CD4-positive, alpha-beta memory T cell (primary cell): ENCODE results near the gene COL5A1. TPM values are rescaled to one million over a fixed set of nuclear protein-coding genes. Genes with fewer than 3 reads are reported as not detected.

Experiments
- CTCF ChIA-PET: fragments of 350-600 bp; sonication (Branson Sonifier 250); formaldehyde crosslinking; loops from one replicate; lab custom pipeline; 2021; ENCODE audit warnings: inconsistent platforms; ENCODE audit not compliant: partially characterized antibody; lab: Charles Lee
- POLR2A ChIA-PET: fragments of 350-600 bp; sonication (Branson Sonifier 250); formaldehyde crosslinking; loops from one replicate; lab custom pipeline; 2021; ENCODE audit not compliant: partially characterized antibody; lab: Charles Lee
- DNase-seq, 5 donors: peaks; one replicate each; pipeline versions ENCODE4 v3.0.0 to v3.0.0-alpha.2; 2020 to 2022; ENCODE audit warnings: mixed read lengths in 1 of 5
- H3K27ac ChIP-seq: one replicate; pipeline ENCODE4 v1.7.0; 2013; ENCODE audit warnings: low read depth, low read length
- H3K27me3 ChIP-seq: 2 replicates; pipeline ENCODE4 v1.7.0; 2013; ENCODE audit warnings: mild to moderate bottlenecking, low read length, moderate library complexity; ENCODE audit not compliant: insufficient read depth
- H3K36me3 ChIP-seq: 2 replicates; pipeline ENCODE4 v1.7.0; 2013; ENCODE audit warnings: mild to moderate bottlenecking, low read length, moderate library complexity; ENCODE audit not compliant: insufficient read depth
- H3K4me1 ChIP-seq: 2 replicates; pipeline ENCODE4 v1.7.0; 2013; ENCODE audit warnings: mild to moderate bottlenecking, low read length, moderate library complexity; ENCODE audit not compliant: insufficient read depth
- H3K4me3 ChIP-seq, 2 donors: one replicate each; pipeline ENCODE4 v1.7.0; 2013; ENCODE audit warnings: low read length in 2 of 2, mild to moderate bottlenecking in 1 of 2
- H3K9me3 ChIP-seq, 2 donors: one replicate each; pipeline ENCODE4 v1.7.0; 2013; ENCODE audit warnings: low read length in 2 of 2, control low read depth in 1 of 2; ENCODE audit not compliant: control insufficient read depth in 1 of 2
- H3K27ac Mint-ChIP-seq, 7 donors: one replicate each; pipeline ENCODE4 v1.8.0; 2020 to 2021; ENCODE audit warnings: mixed read lengths in 7 of 7, mild to moderate bottlenecking in 6 of 7, inconsistent platforms in 3 of 7, moderate library complexity in 3 of 7
- H3K27me3 Mint-ChIP-seq, 2 donors: one replicate each; pipeline ENCODE4 v1.8.0; 2020 to 2021; ENCODE audit warnings: mixed read lengths in 2 of 2
- H3K36me3 Mint-ChIP-seq, 2 donors: one replicate each; pipeline ENCODE4 v1.8.0; 2020 to 2021; ENCODE audit warnings: mixed read lengths in 2 of 2, inconsistent platforms in 1 of 2, mild to moderate bottlenecking in 1 of 2
- H3K4me1 Mint-ChIP-seq, 4 donors: one replicate each; pipeline ENCODE4 v1.8.0; 2020 to 2021; ENCODE audit warnings: mixed read lengths in 4 of 4, mild to moderate bottlenecking in 1 of 4
- H3K4me3 Mint-ChIP-seq, 8 donors: one replicate each; pipeline ENCODE4 v1.8.0; 2020 to 2021; ENCODE audit warnings: mixed read lengths in 8 of 8, mild to moderate bottlenecking in 7 of 8, moderate library complexity in 6 of 8, inconsistent platforms in 3 of 8
- H3K9me3 Mint-ChIP-seq, 8 donors: one replicate each; pipeline ENCODE4 v1.8.0; 2020 to 2021; ENCODE audit warnings: mixed read lengths in 8 of 8, mild to moderate bottlenecking in 5 of 8, inconsistent platforms in 3 of 8, moderate library complexity in 1 of 8
- intact Hi-C: fragments of 100-400 bp; cut with micrococcal nuclease; formaldehyde crosslinking; loops from one replicate; pipeline ENCODE4 v1.15.1; 2023
- polyA plus RNA-seq, 2 donors: library from polyadenylated mRNA; unstranded; fragments of 300-500 nt; fragmentation: Illumina TruSeq; gene quantifications; one replicate each; pipeline ENCODE4 v1.2.3, GENCODE V29; 2021
- total RNA-seq, 2 experiments: library from RNA; stranded (reverse); gene quantifications; one replicate each; pipeline ENCODE4 v1.2.3, GENCODE V29; 2021

COL5A1 gene
- total and polyA plus RNA-seq, 4 experiments from 2014 or later, result 0.36 to 1.6 (median 1.5) TPM; not detected in 1

GRCh38 chr9:134813841-134814240 is 172.2 kb downstream of the COL5A1 start:
- ChIA-PET CTCF (no interaction called here), POLR2A (no interaction called here)

DNA sequence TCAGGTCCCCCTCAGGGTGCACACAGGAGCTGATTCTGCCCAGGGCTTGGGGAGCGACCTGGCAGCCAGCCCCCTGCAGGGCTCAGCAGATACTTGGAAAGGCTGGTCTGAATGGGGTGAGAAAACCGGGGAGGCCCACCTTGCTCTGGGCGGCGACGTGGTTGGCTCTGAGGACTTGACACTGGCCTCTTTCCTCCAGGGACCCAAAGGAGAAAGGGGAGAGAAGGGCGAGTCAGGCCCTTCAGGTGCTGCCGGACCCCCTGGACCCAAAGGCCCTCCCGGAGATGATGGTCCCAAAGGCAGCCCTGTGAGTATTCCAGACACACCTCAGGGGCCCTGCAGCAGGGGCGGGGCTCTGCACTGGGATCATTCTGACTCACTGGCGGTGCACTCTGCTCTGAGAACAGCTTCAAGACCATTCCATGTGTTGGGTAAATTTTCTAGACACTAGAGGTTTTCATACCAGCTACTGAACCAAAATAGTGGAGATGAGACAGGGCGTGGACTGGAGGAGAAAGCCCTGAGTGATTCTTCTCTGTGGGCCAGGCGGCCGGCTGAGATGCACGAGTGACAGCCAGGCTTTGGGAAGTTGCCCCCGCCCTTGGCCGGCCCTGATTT is 173.1 kb downstream of the COL5A1 start:
- Histone ChIP-seq H3K4me1 (no peaks in the 10 kb centered on the region), H3K36me3 (no peaks in the 10 kb centered on the region), H3K27me3 (no peaks in the 10 kb centered on the region), H3K4me3 (no peak overlapping the region), H3K9me3 (no peaks in the 10 kb centered on the region), H3K27ac (no peak overlapping the region)
- no peaks in the 10 kb centered on the region for H3K36me3 Mint-ChIP-seq
- intact Hi-C loops, result no loop called here
- CTCF ChIA-PET, result no interaction called here
- no peak overlapping the region for H3K27ac Mint-ChIP-seq
- POLR2A ChIA-PET, result no interaction called here
- DNase-seq, result no peak
- H3K27me3 Mint-ChIP-seq, result peaks cover 0 to 1% of the 10 kb centered on the region in 2 donors
- H3K9me3 Mint-ChIP-seq, result peaks cover 0 to 2% (median 0%) of the 10 kb centered on the region in 8 donors
- no peak overlapping the region for H3K4me3 Mint-ChIP-seq
- H3K4me1 Mint-ChIP-seq, result no peaks in the 10 kb centered on the region

More at GRCh38 chr9:134813841-134814240, 172.2 kb downstream of the COL5A1 start:
- Mint-ChIP-seq H3K4me1 (no peaks in the 10 kb centered on the region), H3K27ac (no peak overlapping the region), H3K27me3 (peaks cover 0 to 1% of the 10 kb centered on the region in 2 donors), H3K4me3 (no peak overlapping the region), H3K9me3 (peaks cover 0 to 2% (median 0%) of the 10 kb centered on the region in 8 donors), H3K36me3 (no peaks in the 10 kb centered on the region)
- H3K4me3 ChIP-seq, result no peak overlapping the region
- intact Hi-C loops, result no loop called here
- H3K9me3 ChIP-seq, result no peaks in the 10 kb centered on the region
- DNase-seq, result no peak
- no peaks in the 10 kb centered on the region for H3K27me3 ChIP-seq
- no peaks in the 10 kb centered on the region for H3K36me3 ChIP-seq
- H3K4me1 ChIP-seq, result no peaks in the 10 kb centered on the region
- H3K27ac ChIP-seq, result no peak overlapping the region

GRCh38 chr9:134815435-134816214 is 174.0 kb downstream of the COL5A1 start:
- intact Hi-C loops, result no loop called here
- Histone ChIP-seq H3K27ac (no peak overlapping the region), H3K4me3 (no peak overlapping the region), H3K27me3 (no peaks in the 10 kb centered on the region), H3K9me3 (no peaks in the 10 kb centered on the region), H3K36me3 (no peaks in the 10 kb centered on the region), H3K4me1 (no peaks in the 10 kb centered on the region)
- no peak for DNase-seq
- Mint-ChIP-seq H3K4me1 (no peaks in the 10 kb centered on the region), H3K36me3 (no peaks in the 10 kb centered on the region), H3K9me3 (peaks cover 0 to 2% (median 0%) of the 10 kb centered on the region in 8 donors), H3K27ac (no peak overlapping the region), H3K4me3 (no peak overlapping the region), H3K27me3 (peaks cover 0 to 1% of the 10 kb centered on the region in 2 donors)
- ChIA-PET CTCF (no interaction called here), POLR2A (no interaction called here)

- Histone ChIP-seq H3K4me1 (no peaks in the 10 kb centered on the region), H3K27me3 (no peaks in the 10 kb centered on the region), H3K4me3 (no peak overlapping the region), H3K9me3 (no peaks in the 10 kb centered on the region), H3K27ac (no peak overlapping the region), H3K36me3 (no peaks in the 10 kb centered on the region)
- peaks cover 0 to 1% of the 10 kb centered on the region in 2 donors for H3K27me3 Mint-ChIP-seq
- H3K27ac Mint-ChIP-seq, result no peak overlapping the region
- H3K4me1 Mint-ChIP-seq, result no peaks in the 10 kb centered on the region
- DNase-seq, result no peak
- H3K9me3 Mint-ChIP-seq, result peaks cover 0 to 2% (median 0%) of the 10 kb centered on the region in 8 donors
- CTCF ChIA-PET, result no interaction called here
- intact Hi-C loops, result no loop called here
- POLR2A ChIA-PET, result no interaction called here
- no peaks in the 10 kb centered on the region for H3K36me3 Mint-ChIP-seq
- H3K4me3 Mint-ChIP-seq, result no peak overlapping the region
Measured at GRCh38 chr9:134816264-134816663, 174.7 kb downstream of the COL5A1 start.

- Histone ChIP-seq H3K27ac (no peak overlapping the region), H3K9me3 (no peaks in the 10 kb centered on the region), H3K4me3 (no peak overlapping the region), H3K4me1 (no peaks in the 10 kb centered on the region), H3K27me3 (no peaks in the 10 kb centered on the region), H3K36me3 (no peaks in the 10 kb centered on the region)
- Mint-ChIP-seq H3K4me3 (no peak overlapping the region), H3K36me3 (no peaks in the 10 kb centered on the region), H3K27me3 (no peaks in the 10 kb centered on the region), H3K27ac (no peak overlapping the region), H3K9me3 (no peaks in the 10 kb centered on the region), H3K4me1 (no peaks in the 10 kb centered on the region)
- no peak for DNase-seq
- intact Hi-C loops, result no loop called here
- ChIA-PET POLR2A (no interaction called here), CTCF (no interaction called here)
Measured at GRCh38 chr9:134818000-134818568, 176.5 kb downstream of the COL5A1 start.

DNA sequence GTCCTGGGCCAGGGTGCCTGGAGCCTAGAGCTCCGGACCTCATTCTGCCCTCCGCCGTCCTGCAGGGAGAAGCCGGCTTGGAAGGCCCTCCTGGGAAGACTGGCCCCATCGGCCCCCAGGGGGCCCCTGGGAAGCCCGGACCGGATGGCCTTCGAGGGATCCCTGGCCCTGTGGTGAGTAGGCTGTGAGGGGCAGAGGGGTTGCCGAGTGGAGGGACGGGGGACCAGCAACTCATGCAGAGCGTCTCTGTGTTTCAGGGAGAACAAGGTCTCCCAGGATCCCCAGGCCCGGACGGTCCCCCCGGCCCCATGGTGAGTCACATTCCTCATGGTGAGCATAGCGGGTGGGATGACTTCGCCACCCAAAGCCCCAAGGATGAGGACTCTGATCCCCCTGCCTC is 177.0 kb downstream of the COL5A1 start:
- Mint-ChIP-seq H3K9me3 (no peaks in the 10 kb centered on the region), H3K4me1 (no peaks in the 10 kb centered on the region), H3K27me3 (no peaks in the 10 kb centered on the region), H3K36me3 (no peaks in the 10 kb centered on the region), H3K27ac (no peak overlapping the region), H3K4me3 (no peak overlapping the region)
- Histone ChIP-seq H3K27me3 (no peaks in the 10 kb centered on the region), H3K36me3 (no peaks in the 10 kb centered on the region), H3K27ac (no peak overlapping the region), H3K4me1 (no peaks in the 10 kb centered on the region), H3K9me3 (no peaks in the 10 kb centered on the region), H3K4me3 (no peak overlapping the region)
- ChIA-PET POLR2A (no interaction called here), CTCF (no interaction called here)
- no peak for DNase-seq
- intact Hi-C loops, result no loop called here

DNA sequence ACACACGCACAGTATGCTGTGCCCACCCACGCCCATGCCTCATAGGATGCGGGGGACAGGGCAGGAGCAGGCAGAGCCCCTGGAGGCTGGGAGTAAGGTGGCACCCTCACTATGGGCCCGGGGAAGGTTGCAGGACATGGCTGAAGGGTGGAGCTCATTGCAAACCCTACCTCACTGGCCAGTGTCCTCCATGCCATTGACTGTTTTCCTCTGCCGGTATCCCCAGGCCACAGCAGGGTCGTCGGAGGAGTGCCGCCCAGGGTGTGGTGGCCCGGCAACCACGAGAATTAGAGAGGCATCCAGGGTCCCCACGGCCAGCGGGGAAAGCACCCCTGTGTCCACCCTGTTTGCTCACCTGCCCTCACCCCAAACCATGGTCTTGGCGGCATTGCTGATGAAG is 179.3 kb downstream of the COL5A1 start:
- no peak for DNase-seq
- no peaks in the 10 kb centered on the region for H3K36me3 Mint-ChIP-seq
- H3K36me3 ChIP-seq, result no peaks in the 10 kb centered on the region
- no peaks in the 10 kb centered on the region for H3K27me3 ChIP-seq
- no peaks in the 10 kb centered on the region for H3K9me3 ChIP-seq
- H3K27ac Mint-ChIP-seq, result no peak overlapping the region
- H3K9me3 Mint-ChIP-seq, result no peaks in the 10 kb centered on the region
- H3K4me1 Mint-ChIP-seq, result no peaks in the 10 kb centered on the region
- CTCF ChIA-PET, result no interaction called here
- no peak overlapping the region for H3K4me3 Mint-ChIP-seq
- no peak overlapping the region for H3K4me3 ChIP-seq
- no peaks in the 10 kb centered on the region for H3K4me1 ChIP-seq
- no peaks in the 10 kb centered on the region for H3K27me3 Mint-ChIP-seq
- no peak overlapping the region for H3K27ac ChIP-seq
- intact Hi-C loops, result no loop called here
- POLR2A ChIA-PET, result no interaction called here
